Measurements from ENCODE around the gene SPCS1.

The SPCS1 gene

DNA sequence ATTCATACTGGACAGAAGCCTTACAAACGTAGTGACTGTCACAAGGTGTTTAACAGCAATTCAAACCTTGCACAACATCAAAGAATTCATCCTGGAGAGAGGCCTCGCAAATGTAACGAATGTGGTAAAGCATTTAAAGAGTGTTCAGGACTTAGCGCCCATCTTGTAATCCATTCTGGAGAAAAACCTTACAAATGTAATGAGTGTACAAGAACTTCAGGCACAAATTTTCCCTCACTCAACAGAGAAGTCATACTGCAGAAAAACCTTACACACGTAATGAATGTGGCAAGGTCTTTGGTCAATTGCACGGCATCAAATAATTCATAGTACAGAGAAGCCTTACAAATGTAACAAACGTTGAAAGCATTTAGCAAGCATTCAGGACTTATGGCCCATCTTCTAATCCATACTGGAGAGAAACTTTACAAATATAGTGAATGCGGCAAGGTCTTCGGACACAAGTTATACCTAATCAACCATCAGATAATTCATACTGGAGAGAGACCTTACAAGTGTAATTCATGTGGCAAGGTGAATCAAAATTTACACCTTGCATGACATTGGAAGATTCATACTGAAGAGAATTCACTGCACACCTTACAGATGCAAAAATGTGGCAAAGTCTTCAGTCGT is 27.5 kb downstream of the SPCS1 start:
- DNase-seq (ENCODE audit: low spot score), result no peak

- no peak for DNase-seq (ENCODE audit: low spot score)
Measured at GRCh38 chr3:52739730-52740129, 33.8 kb downstream of the SPCS1 start.

DNA sequence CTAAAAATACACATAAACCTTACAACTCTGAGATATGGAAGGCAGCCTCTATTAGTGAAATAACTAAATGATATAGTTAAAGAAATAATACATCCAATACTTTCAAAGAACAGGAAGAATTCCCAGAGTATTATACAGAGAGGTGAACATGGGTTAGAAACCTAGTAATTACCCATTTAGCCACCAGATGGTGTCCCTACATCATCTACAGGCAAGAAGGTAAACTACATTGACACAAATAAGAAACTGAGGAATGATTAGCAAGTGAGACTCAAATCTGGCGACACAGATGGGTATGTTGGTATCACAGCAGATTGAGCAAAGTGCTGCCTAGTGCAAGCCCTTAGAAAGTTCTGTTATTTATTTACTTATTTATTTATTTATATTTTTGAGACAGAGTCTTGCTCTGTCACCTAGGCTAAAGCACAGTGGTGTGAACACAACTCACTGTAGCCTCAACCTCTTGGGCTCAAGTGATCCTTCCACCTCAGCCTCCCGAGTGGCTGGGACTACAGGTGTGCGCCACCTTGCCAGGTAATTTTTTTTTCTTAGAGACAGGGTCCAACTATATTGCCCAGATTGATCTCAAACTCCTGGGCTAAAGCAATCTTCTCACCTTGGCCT is 36.6 kb downstream of the SPCS1 start:
- DNase-seq (ENCODE audit: low spot score), result peak; percentile 42

GRCh38 chr3:52743152-52743551 is 37.2 kb downstream of the SPCS1 start:
- no peak for DNase-seq (ENCODE audit: low spot score)

- DNase-seq (ENCODE audit: low spot score), result no peak
Measured at GRCh38 chr3:52743721-52744120, 37.8 kb downstream of the SPCS1 start.

- no peak for DNase-seq (ENCODE audit: low spot score)
Measured at GRCh38 chr3:52752045-52752660, 46.2 kb downstream of the SPCS1 start.

- DNase-seq (ENCODE audit: low spot score), result no peak
Measured at GRCh38 chr3:52754373-52754772, 48.5 kb downstream of the SPCS1 start.

- no peak for DNase-seq (ENCODE audit: low spot score)
Measured at GRCh38 chr3:52756141-52756540, 50.2 kb downstream of the SPCS1 start.
